ENCODE data around the gene DLGAP1. TPM values are rescaled to one million over a fixed set of nuclear protein-coding genes. Genes with fewer than 3 reads are reported as not detected.
A peak's percentile ranks its signal among the peaks of the same experiment; 100 is the strongest.

The DLGAP1 gene
- total RNA-seq, 1 experiment from 2014 or later, result 0.39 TPM

DNA sequence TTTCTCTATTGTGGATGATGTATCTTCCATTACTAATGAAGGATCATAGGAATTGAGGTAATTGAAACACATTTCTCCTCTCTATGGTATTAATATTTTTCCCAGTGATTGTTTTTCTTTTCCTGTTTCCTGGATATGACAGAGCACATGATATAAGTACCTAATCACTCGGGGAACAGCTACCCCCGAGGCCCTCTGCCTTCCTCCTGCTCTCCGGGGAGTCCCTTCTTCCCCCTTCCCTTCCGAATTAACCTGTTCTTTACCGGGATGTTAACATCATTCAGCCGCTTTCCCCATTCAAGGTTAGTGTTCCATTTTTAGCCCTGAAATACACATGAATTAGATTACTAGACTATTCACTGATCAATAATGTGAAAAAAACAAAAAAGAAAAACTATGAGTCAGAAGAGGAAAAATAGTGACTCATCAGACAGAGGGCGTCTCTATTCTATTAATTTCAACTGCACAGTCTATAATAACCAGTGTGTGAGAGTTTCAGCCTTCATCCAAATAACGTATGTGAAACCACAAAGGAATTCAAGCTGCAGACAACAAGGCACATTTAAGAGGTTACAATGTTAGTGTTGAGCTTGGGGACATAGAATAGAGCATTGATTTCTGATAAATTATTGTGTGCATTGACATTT, 450.8 kb downstream of the DLGAP1 start:
- Histone ChIP-seq H3K4me1 (ENCODE audit: control insufficient read depth in 1 of 2, insufficient read depth in 2 of 2, low read length in 2 of 2) (peaks cover 13% of the 10 kb centered on the region in 2 experiments), H3K9me3 (ENCODE audit: control insufficient read depth in 1 of 2, insufficient read depth in 1 of 2, low read depth in 1 of 2, low read length in 2 of 2) (no peaks in the 10 kb centered on the region), H3K9me2 (ENCODE audit: insufficient read depth) (no peaks in the 10 kb centered on the region), H3K79me2 (ENCODE audit: insufficient read depth, low read length) (no peaks in the 10 kb centered on the region), H3K27ac (ENCODE audit: low read depth, low read length) (no peak overlapping the region), H3K4me2 (ENCODE audit: low read length) (peak overlapping the region; percentile 63), H4K20me1 (ENCODE audit: insufficient read depth) (no peaks in the 10 kb centered on the region), H2AFZ (ENCODE audit: low read depth, low read length, poor library complexity, severe bottlenecking) (peak overlapping the region; percentile 28), H3K9ac (ENCODE audit: low read length) (no peak overlapping the region), H3K27me3 (ENCODE audit: insufficient read depth, low read length) (no peaks in the 10 kb centered on the region), H3K36me3 (ENCODE audit: control insufficient read depth in 1 of 2, insufficient read depth in 2 of 2, low read length in 2 of 2) (no peaks in the 10 kb centered on the region), H3K4me3 (replicated peaks in 1 of 2; ENCODE audit: low read depth in 1 of 2, low read length in 2 of 2) (peak overlapping the region in 1 of 2 experiments; percentile 33; a peak in 2 of 4 replicates)
- intact Hi-C loops (cut with micrococcal nuclease), result no loop called here
- peak; percentile 81 for ATAC-seq
- ChIA-PET POLR2A (no interaction called here), RAD21 (ENCODE audit: low non-redundant PET in 1 of 2, low total read pairs in 2 of 2, uncharacterized antibody in 2 of 2, unreplicated experiment in 2 of 2) (no interaction called here), CTCF (interaction anchor here (1.4 kb wide), 1 partner anchor 9 kb away, joined by 6 read pairs; no protein-coding TSS in a partner anchor)
- TF ChIP-seq RAD21 (IDR thresholded peaks at IDR 0.05; ENCODE audit: low read depth) (no peak), CBX3 (IDR thresholded peaks at IDR 0.05; ENCODE audit: low read depth) (peak; percentile 22; the same call in 1 of the 2 replicates), FOSL1 (IDR thresholded peaks at IDR 0.05; ENCODE audit: low read depth) (peak; percentile 81), JUND (IDR thresholded peaks at IDR 0.05) (peak; percentile 62; the same call in 1 of the 2 replicates), SP1 (IDR thresholded peaks at IDR 0.05; ENCODE audit: low read depth) (0 out of 2 replicates have a peak, but pooled peaks have one; percentile 23), ZNF274 (IDR thresholded peaks at IDR 0.05; ENCODE audit: low read depth, low read length) (no peak), EZH2phosphoT487 (IDR thresholded peaks at IDR 0.05; ENCODE audit: borderline replicate concordance) (no peak)
- TF ChIP-seq, protein P1, sequence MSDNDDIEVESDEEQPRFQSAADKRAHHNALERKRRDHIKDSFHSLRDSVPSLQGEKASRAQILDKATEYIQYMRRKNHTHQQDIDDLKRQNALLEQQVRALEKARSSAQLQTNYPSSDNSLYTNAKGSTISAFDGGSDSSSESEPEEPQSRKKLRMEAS (IDR thresholded peaks at IDR 0.05), result no peak
- TF ChIP-seq, protein P2, sequence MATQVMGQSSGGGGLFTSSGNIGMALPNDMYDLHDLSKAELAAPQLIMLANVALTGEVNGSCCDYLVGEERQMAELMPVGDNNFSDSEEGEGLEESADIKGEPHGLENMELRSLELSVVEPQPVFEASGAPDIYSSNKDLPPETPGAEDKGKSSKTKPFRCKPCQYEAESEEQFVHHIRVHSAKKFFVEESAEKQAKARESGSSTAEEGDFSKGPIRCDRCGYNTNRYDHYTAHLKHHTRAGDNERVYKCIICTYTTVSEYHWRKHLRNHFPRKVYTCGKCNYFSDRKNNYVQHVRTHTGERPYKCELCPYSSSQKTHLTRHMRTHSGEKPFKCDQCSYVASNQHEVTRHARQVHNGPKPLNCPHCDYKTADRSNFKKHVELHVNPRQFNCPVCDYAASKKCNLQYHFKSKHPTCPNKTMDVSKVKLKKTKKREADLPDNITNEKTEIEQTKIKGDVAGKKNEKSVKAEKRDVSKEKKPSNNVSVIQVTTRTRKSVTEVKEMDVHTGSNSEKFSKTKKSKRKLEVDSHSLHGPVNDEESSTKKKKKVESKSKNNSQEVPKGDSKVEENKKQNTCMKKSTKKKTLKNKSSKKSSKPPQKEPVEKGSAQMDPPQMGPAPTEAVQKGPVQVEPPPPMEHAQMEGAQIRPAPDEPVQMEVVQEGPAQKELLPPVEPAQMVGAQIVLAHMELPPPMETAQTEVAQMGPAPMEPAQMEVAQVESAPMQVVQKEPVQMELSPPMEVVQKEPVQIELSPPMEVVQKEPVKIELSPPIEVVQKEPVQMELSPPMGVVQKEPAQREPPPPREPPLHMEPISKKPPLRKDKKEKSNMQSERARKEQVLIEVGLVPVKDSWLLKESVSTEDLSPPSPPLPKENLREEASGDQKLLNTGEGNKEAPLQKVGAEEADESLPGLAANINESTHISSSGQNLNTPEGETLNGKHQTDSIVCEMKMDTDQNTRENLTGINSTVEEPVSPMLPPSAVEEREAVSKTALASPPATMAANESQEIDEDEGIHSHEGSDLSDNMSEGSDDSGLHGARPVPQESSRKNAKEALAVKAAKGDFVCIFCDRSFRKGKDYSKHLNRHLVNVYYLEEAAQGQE (IDR thresholded peaks at IDR 0.05; ENCODE audit: low read depth), result no peak
- TF ChIP-seq, protein P3, sequence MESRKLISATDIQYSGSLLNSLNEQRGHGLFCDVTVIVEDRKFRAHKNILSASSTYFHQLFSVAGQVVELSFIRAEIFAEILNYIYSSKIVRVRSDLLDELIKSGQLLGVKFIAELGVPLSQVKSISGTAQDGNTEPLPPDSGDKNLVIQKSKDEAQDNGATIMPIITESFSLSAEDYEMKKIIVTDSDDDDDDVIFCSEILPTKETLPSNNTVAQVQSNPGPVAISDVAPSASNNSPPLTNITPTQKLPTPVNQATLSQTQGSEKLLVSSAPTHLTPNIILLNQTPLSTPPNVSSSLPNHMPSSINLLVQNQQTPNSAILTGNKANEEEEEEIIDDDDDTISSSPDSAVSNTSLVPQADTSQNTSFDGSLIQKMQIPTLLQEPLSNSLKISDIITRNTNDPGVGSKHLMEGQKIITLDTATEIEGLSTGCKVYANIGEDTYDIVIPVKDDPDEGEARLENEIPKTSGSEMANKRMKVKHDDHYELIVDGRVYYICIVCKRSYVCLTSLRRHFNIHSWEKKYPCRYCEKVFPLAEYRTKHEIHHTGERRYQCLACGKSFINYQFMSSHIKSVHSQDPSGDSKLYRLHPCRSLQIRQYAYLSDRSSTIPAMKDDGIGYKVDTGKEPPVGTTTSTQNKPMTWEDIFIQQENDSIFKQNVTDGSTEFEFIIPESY (IDR thresholded peaks at IDR 0.05; ENCODE audit: extremely low read depth, insufficient replicate concordance, low read length), result no peak
- DNase-seq (ENCODE audit: low read depth, low spot score), result peak; percentile 16
- no TSS peak for BruUV-seq (replicated peaks)

Data from HCT116 (cell line).